Esophagus muscularis mucosa (tissue), 4 donors: ENCODE data around the gene SLC5A5. TPM values are rescaled to one million over a fixed set of nuclear protein-coding genes. Genes with fewer than 3 reads are reported as not detected.
"Not testable (repeated sequence)": the region's sequence is repeated elsewhere in the genome, so short reads cannot be mapped to it uniquely, and the experiment has no call there.

Experiments used
- DNase-seq: peaks from one replicate; pipeline ENCODE4 v3.0.0-alpha.2; 2017; ENCODE audit errors: extremely low spot score
- H3K27ac ChIP-seq, 4 donors: fragments of 200-600 bp; sonication (generic); replicated peaks in 1 of 4; 1 replicate in 3 of 4; 2 replicates in 1 of 4; pipeline ENCODE4 v1.5.1; 2016 to 2019; ENCODE audit warnings: mild to moderate bottlenecking in 1 of 4
- H3K27me3 ChIP-seq, 4 donors: fragments of 200-600 bp; sonication (generic); one replicate each; pipeline versions ENCODE4 v1.5.1 to v1.6.0; 2016 to 2019
- H3K36me3 ChIP-seq, 4 donors: fragments of 200-600 bp; sonication (generic); one replicate each; pipeline ENCODE4 v1.5.1; 2016 to 2019
- H3K4me1 ChIP-seq, 4 donors: fragments of 200-600 bp; sonication (generic); one replicate each; pipeline ENCODE4 v1.5.1; 2016 to 2019
- H3K4me3 ChIP-seq, 4 donors: fragments of 200-600 bp; sonication (generic); 1 replicate in 2 of 4; 2 replicates in 2 of 4; pipeline ENCODE4 v1.5.1; 2016 to 2019; ENCODE audit warnings: mild to moderate bottlenecking in 4 of 4, moderate library complexity in 1 of 4
- H3K9me3 ChIP-seq, 4 donors: fragments of 200-600 bp; sonication (generic); 1 replicate in 3 of 4; 2 replicates in 1 of 4; pipeline ENCODE4 v1.5.1; 2016 to 2019
- EP300 ChIP-seq: sonication (generic); formaldehyde crosslinking; IDR thresholded peaks from one replicate; pipeline ENCODE4 v1.6.1; 2017; ENCODE audit warnings: antibody characterized with exemption
- POLR2A ChIP-seq: fragments of 450-650 bp; IDR thresholded peaks from one replicate; pipeline ENCODE4 v1.6.1; 2017; ENCODE audit warnings: antibody characterized with exemption, moderate library complexity, mild to moderate bottlenecking, low read depth
- POLR2AphosphoS5 ChIP-seq, 2 donors: sonication (generic); formaldehyde crosslinking; IDR thresholded peaks; one replicate each; pipeline ENCODE4 v1.6.1; 2017; ENCODE audit warnings: antibody characterized with exemption in 2 of 2
- WGBS: methylation state at CpG from one replicate; pipeline ENCODE4 v1.1.5; 2018; 5-methylcytosine and 5-hydroxymethylcytosine counted together
- intact Hi-C: fragments of 100-400 bp; cut with DNase I; formaldehyde crosslinking; loops from one replicate; pipeline ENCODE4 v1.15.1; 2023
- total RNA-seq, 4 donors: library from RNA; depleted of rRNA; stranded (reverse); fragments of >200 nt; gene quantifications; one replicate each; pipeline versions ENCODE4 v1.1.0 to v1.2.1, GENCODE V29; 2016
- TF ChIP-seq, protein P1 (sequence below), 3 experiments: fragments of 200-600 bp in 2 of 3; fragments of 450-650 bp in 1 of 3; sonication (generic) in 2 of 3; IDR thresholded peaks; one replicate each; pipeline ENCODE4 v1.5.1; 2017 to 2019; ENCODE audit warnings: antibody characterized with exemption in 3 of 3, mild to moderate bottlenecking in 2 of 3, moderate library complexity in 1 of 3

Gene SLC5A5
- total RNA-seq, 4 donors from 2014 or later: 0.17 TPM; not detected in 3

DNA sequence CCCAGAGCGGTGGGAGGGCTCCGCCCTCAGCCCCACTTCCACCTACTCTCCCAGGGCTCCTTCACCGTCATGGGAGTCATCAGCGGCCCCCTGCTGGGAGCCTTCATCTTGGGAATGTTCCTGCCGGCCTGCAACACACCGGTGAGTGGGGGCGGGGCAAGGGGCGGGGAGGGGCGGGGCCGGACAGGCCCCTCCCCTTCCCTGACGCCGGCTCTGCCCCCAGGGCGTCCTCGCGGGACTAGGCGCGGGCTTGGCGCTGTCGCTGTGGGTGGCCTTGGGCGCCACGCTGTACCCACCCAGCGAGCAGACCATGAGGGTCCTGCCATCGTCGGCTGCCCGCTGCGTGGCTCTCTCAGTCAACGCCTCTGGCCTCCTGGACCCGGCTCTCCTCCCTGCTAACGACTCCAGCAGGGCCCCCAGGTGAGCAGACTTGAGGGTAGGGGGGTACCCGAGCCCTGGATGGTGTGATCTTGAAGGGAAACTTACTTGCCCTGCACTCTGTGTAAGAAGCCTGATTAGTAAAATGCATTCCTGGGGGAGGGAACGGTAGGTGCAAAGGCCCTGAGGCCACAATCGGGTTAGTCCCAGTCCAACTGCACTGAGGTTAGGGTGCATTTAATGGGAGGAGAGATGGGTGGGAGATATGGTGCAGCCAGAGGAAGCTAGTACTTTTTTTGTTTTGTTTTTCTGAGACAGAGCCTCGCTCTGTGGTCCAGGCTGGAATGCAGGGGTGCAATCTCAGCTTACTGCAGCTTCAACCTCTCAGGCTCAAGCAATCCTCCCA is 12.1 kb downstream of the SLC5A5 start:
- DNase-seq: no peak
- Histone ChIP-seq H3K27me3 (peaks cover 0 to 61% (median 0%) of the 10 kb centered on the region in 4 donors), H3K9me3 (no peaks in the 10 kb centered on the region), H3K27ac (no peak overlapping the region), H3K36me3 (no peaks in the 10 kb centered on the region), H3K4me1 (no peaks in the 10 kb centered on the region), H3K4me3 (no peak overlapping the region)
- no peak for TF ChIP-seq POLR2A
- TF ChIP-seq, protein P1, sequence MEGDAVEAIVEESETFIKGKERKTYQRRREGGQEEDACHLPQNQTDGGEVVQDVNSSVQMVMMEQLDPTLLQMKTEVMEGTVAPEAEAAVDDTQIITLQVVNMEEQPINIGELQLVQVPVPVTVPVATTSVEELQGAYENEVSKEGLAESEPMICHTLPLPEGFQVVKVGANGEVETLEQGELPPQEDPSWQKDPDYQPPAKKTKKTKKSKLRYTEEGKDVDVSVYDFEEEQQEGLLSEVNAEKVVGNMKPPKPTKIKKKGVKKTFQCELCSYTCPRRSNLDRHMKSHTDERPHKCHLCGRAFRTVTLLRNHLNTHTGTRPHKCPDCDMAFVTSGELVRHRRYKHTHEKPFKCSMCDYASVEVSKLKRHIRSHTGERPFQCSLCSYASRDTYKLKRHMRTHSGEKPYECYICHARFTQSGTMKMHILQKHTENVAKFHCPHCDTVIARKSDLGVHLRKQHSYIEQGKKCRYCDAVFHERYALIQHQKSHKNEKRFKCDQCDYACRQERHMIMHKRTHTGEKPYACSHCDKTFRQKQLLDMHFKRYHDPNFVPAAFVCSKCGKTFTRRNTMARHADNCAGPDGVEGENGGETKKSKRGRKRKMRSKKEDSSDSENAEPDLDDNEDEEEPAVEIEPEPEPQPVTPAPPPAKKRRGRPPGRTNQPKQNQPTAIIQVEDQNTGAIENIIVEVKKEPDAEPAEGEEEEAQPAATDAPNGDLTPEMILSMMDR (IDR thresholded peaks at IDR 0.05): no peak
- TF ChIP-seq POLR2AphosphoS5 (IDR thresholded peaks at IDR 0.05): no peak
- no peak for TF ChIP-seq EP300
- 66% methylated on average over 17 of the region's 33 CpGs for WGBS
- intact Hi-C loops: no loop called here

DNA sequence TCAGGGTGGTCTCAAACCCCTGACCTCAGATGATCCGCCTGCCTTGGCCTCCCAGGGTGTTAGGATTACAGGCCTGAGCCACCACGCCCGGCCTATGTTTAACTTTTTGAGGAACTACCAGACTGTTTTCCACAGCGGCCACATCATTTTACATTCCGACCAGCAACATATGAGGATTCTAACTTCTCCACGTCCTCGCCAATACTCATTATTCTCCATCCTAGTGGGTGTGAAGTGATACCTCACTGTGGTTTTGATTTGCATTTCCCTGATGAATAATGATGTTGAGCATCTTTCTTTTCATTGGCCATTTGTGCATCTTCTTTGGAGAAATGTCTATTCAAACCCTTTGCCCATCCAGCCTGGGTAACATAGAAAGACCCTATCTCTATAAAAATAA is 14.8 kb downstream of the SLC5A5 start:
- no peak overlapping the region for H3K27ac ChIP-seq
- H3K36me3 ChIP-seq: no peaks in the 10 kb centered on the region
- DNase-seq: no peak
- TF ChIP-seq, protein P1 (IDR thresholded peaks at IDR 0.05): no peak
- TF ChIP-seq EP300 (no peak), POLR2A (no peak), POLR2AphosphoS5 (IDR thresholded peaks at IDR 0.05) (no peak)
- intact Hi-C loops: no loop called here
- H3K27me3 ChIP-seq: peaks cover 0 to 72% (median 1%) of the 10 kb centered on the region in 4 donors
- H3K4me1 ChIP-seq: no peaks in the 10 kb centered on the region
- WGBS: 81% methylated on average over 7 of the region's 7 CpGs
- no peak overlapping the region for H3K4me3 ChIP-seq
- H3K9me3 ChIP-seq: no peaks in the 10 kb centered on the region

DNA sequence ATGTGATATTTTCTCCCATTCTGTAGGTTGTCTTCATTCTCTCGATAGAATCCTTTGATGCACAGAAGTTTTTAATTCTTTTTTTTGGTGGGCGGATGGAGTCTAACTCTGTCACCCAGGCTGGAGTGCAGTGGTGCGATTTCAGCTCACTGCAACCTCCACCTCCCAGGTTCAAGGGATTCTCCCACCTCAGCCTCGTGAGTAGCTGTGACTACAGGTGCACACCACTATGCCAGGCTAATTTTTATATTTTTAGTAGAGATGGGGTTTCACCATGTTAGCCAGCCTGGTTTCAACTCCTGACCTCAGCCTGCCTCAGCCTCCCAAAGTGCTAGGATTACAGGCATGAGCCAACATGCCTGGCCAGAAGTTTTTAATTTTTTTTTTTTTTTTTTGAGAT is 15.5 kb downstream of the SLC5A5 start:
- H3K36me3 ChIP-seq, intact Hi-C loops, DNase-seq, H3K4me3 ChIP-seq, H3K9me3 ChIP-seq, H3K27ac ChIP-seq, H3K4me1 ChIP-seq: not testable (repeated sequence)
- H3K27me3 ChIP-seq: peaks cover 0 to 72% (median 1%) of the 10 kb centered on the region in 4 donors
- WGBS: 83% methylated on average over 4 of the region's 4 CpGs

DNA sequence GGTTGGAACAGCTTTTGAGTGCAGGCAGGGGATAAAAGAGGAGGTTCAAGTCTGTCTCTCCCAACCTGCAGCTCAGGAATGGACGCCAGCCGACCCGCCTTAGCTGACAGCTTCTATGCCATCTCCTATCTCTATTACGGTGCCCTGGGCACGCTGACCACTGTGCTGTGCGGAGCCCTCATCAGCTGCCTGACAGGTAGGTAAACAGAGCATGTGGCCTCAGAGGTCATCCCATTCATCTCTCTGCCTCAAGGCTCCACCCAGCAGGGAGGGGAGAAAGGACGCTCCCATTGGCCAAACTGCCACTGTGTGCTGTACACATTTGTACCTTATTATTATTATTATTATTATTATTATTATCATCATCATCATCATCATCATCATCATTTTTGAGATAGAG is 16.5 kb downstream of the SLC5A5 start:
- no peak for DNase-seq
- no peaks in the 10 kb centered on the region for H3K4me1 ChIP-seq
- TF ChIP-seq, protein P1 (IDR thresholded peaks at IDR 0.05): no peak
- no peak for TF ChIP-seq POLR2A
- TF ChIP-seq EP300: no peak
- TF ChIP-seq POLR2AphosphoS5 (IDR thresholded peaks at IDR 0.05): no peak
- no peaks in the 10 kb centered on the region for H3K36me3 ChIP-seq
- H3K4me3 ChIP-seq: no peak overlapping the region
- H3K27me3 ChIP-seq: peaks cover 0 to 66% (median 1%) of the 10 kb centered on the region in 4 donors
- H3K9me3 ChIP-seq: no peaks in the 10 kb centered on the region
- 56% methylated on average over 7 of the region's 7 CpGs for WGBS
- H3K27ac ChIP-seq: no peak overlapping the region
- intact Hi-C loops: no loop called here

DNA sequence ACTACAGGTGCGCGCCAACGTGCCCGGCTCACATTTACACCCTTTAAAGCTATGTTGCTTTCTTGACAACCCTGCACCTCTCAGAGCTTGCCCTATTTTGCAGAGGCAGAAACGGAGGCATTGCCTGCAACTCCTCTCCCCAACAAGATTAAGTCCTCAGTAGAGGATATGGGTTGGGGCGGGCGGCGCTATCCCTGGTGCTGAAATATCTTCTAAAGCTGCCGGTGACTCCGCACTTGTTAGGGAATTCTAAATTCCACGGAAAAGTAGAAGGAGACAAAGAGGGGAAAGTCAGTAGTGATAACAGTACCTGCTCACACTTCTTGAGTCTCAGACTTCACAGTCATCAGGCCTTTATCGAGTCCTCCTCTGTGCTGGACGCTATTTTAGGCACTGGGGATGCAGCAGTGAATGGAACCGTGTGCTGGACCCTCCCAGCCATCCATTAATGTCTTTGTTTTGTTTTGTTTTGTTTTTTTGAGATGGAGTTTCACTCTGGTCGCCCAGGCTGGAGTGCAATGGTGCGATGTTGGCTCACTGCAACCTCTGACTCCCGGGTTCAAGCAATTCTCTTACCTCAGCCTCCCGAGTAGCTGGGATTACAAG is 18.0 kb downstream of the SLC5A5 start:
- no peak overlapping the region for H3K27ac ChIP-seq
- no peak overlapping the region for H3K4me3 ChIP-seq
- no peaks in the 10 kb centered on the region for H3K9me3 ChIP-seq
- TF ChIP-seq POLR2A (no peak), POLR2AphosphoS5 (IDR thresholded peaks at IDR 0.05) (no peak), EP300 (no peak)
- TF ChIP-seq, protein P1 (IDR thresholded peaks at IDR 0.05): no peak
- DNase-seq: no peak
- intact Hi-C loops: no loop called here
- WGBS: 31% methylated on average over 18 of the region's 18 CpGs
- peaks cover 0 to 71% (median 3%) of the 10 kb centered on the region in 4 donors for H3K27me3 ChIP-seq
- H3K36me3 ChIP-seq: no peaks in the 10 kb centered on the region
- no peaks in the 10 kb centered on the region for H3K4me1 ChIP-seq
